Measurements from ENCODE around the gene LRRTM4. TPM values are rescaled to one million over a fixed set of nuclear protein-coding genes. Genes with fewer than 3 reads are reported as not detected.
A peak's percentile ranks its signal among the peaks of the same experiment; 100 is the strongest.

Gene LRRTM4
- total and polyA plus RNA-seq, 2 of the 13 experiments (the other 11 are each of a cell fraction or from before 2014, with no cell fraction given), result 1.2 TPM

- TF ChIP-seq, protein P1, sequence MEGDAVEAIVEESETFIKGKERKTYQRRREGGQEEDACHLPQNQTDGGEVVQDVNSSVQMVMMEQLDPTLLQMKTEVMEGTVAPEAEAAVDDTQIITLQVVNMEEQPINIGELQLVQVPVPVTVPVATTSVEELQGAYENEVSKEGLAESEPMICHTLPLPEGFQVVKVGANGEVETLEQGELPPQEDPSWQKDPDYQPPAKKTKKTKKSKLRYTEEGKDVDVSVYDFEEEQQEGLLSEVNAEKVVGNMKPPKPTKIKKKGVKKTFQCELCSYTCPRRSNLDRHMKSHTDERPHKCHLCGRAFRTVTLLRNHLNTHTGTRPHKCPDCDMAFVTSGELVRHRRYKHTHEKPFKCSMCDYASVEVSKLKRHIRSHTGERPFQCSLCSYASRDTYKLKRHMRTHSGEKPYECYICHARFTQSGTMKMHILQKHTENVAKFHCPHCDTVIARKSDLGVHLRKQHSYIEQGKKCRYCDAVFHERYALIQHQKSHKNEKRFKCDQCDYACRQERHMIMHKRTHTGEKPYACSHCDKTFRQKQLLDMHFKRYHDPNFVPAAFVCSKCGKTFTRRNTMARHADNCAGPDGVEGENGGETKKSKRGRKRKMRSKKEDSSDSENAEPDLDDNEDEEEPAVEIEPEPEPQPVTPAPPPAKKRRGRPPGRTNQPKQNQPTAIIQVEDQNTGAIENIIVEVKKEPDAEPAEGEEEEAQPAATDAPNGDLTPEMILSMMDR (CRISPR knock-in tag; IDR thresholded peaks at IDR 0.05), result peak; percentile 88
- TF ChIP-seq RAD21 (CRISPR knock-in tag; IDR thresholded peaks at IDR 0.05) (peak; percentile 81), SRY (CRISPR knock-in tag; IDR thresholded peaks at IDR 0.05) (no peak), STAG1 (CRISPR knock-in tag; IDR thresholded peaks at IDR 0.05) (peak; percentile 97)
Measured at GRCh38 chr2:76953733-76954347, 568.3 kb downstream of the LRRTM4 start (continued).

GRCh38 chr2:76946631-76947145, 575.5 kb downstream of the LRRTM4 start:
- WGBS (ENCODE audit: low lambda C conversion rate), result 2% methylated on average over 2 of the region's 2 CpGs
- DNase-seq (ENCODE audit: low spot score) (no peak), ATAC-seq (no peak), FAIRE-seq (no peak)
- POLR2A ChIA-PET, result no interaction called here
- Histone ChIP-seq H4K20me1 (ENCODE audit: insufficient read depth, low read length) (no peaks in the 10 kb centered on the region), H3K27me3 (ENCODE audit: control insufficient read depth in 1 of 2, insufficient read depth in 2 of 2, low read length in 2 of 2) (no peaks in the 10 kb centered on the region), H3K79me2 (ENCODE audit: insufficient read depth, low read length) (no peaks in the 10 kb centered on the region), H3K27ac (ENCODE audit: extremely low read length, insufficient read depth, low read length) (no peak overlapping the region), H2AFZ (ENCODE audit: low read length) (no peak overlapping the region), H3K9ac (ENCODE audit: insufficient read depth, low read depth, low read length) (no peak overlapping the region), H3K4me2 (ENCODE audit: low read depth, low read length) (no peak overlapping the region), H3K4me1 (ENCODE audit: insufficient read depth, low read length) (no peaks in the 10 kb centered on the region), H3K4me3 (replicated peaks in 1 of 3; ENCODE audit: insufficient read depth in 1 of 3, low read depth in 2 of 3, low read length in 3 of 3) (no peak overlapping the region), H3K9me3 (ENCODE audit: low read length) (no peaks in the 10 kb centered on the region), H3K36me3 (replicated peaks in 1 of 2; ENCODE audit: control insufficient read depth in 1 of 2, insufficient read depth in 2 of 2, low read length in 2 of 2) (no peaks in the 10 kb centered on the region)
- in situ Hi-C loops (cut with HindIII; ENCODE audit: extremely low pct_ligation_motif_present, low pct_unique_long_range_greater_than_20kb), result no loop called here
- BruUV-seq (replicated peaks), result no TSS peak
- intact Hi-C loops (cut with micrococcal nuclease; ENCODE audit: unreplicated experiment), result no loop called here
- CTCF ChIA-PET (ENCODE audit: low intra/inter-chr PET ratio, low total read pairs), result no interaction called here
- TF ChIP-seq ARNT (IDR thresholded peaks at IDR 0.05) (no peak), TEAD2 (CRISPR knock-in tag; IDR thresholded peaks at IDR 0.05) (no peak), BCL3 (CRISPR knock-in tag; IDR thresholded peaks at IDR 0.05) (no peak), ZNF263 (CRISPR knock-in tag; IDR thresholded peaks at IDR 0.05) (no peak), HOXD1 (CRISPR knock-in tag; IDR thresholded peaks at IDR 0.05) (no peak), ZFY (CRISPR knock-in tag; IDR thresholded peaks at IDR 0.05) (no peak), ZNF724P (CRISPR knock-in tag; IDR thresholded peaks at IDR 0.05; ENCODE audit: borderline replicate concordance) (no peak), ZNF136 (CRISPR knock-in tag; IDR thresholded peaks at IDR 0.05; ENCODE audit: low read depth) (no peak), ZNF749 (CRISPR knock-in tag; IDR thresholded peaks at IDR 0.05; ENCODE audit: borderline replicate concordance) (no peak), ZNF143 (CRISPR knock-in tag; IDR thresholded peaks at IDR 0.05) (no peak), BORCS8-MEF2B (CRISPR knock-in tag; IDR thresholded peaks at IDR 0.05) (no peak), TFDP1 (CRISPR knock-in tag; IDR thresholded peaks at IDR 0.05; ENCODE audit: borderline replicate concordance) (no peak)
- TF ChIP-seq, protein P2, sequence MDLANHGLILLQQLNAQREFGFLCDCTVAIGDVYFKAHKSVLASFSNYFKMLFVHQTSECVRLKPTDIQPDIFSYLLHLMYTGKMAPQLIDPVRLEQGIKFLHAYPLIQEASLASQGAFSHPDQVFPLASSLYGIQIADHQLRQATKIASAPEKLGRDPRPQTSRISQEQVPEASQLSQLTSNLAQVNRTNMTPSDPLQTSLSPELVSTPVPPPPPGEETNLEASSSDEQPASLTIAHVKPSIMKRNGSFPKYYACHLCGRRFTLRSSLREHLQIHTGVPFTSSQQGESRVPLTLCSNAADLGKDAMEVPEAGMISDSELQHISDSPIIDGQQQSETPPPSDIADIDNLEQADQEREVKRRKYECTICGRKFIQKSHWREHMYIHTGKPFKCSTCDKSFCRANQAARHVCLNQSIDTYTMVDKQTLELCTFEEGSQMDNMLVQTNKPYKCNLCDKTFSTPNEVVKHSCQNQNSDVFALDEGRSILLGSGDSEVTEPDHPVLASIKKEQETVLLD (CRISPR knock-in tag; IDR thresholded peaks at IDR 0.05; ENCODE audit: low read depth), result no peak
- TF ChIP-seq, protein P3, sequence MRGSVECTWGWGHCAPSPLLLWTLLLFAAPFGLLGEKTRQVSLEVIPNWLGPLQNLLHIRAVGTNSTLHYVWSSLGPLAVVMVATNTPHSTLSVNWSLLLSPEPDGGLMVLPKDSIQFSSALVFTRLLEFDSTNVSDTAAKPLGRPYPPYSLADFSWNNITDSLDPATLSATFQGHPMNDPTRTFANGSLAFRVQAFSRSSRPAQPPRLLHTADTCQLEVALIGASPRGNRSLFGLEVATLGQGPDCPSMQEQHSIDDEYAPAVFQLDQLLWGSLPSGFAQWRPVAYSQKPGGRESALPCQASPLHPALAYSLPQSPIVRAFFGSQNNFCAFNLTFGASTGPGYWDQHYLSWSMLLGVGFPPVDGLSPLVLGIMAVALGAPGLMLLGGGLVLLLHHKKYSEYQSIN (CRISPR knock-in tag; IDR thresholded peaks at IDR 0.05; ENCODE audit: borderline replicate concordance), result no peak
